DOHH2 (cell line): Measurements from ENCODE around the gene EPHB1.

Experiments
- EZH2phosphoT487 ChIP-seq: fragments of 200-600 bp; sonication (generic); IDR thresholded peaks from 2 replicates; pipeline ENCODE4 v1.6.1; 2017; ENCODE audit warnings: borderline replicate concordance, mild to moderate bottlenecking, antibody characterized with exemption, low read length, moderate library complexity, mixed read lengths
- TF ChIP-seq, protein P1 (sequence below): fragments of 200-600 bp; sonication (generic); IDR thresholded peaks from one replicate; pipeline ENCODE4 v1.5.1; 2014; ENCODE audit warnings: antibody characterized with exemption, mild to moderate bottlenecking, low read depth, low read length; ENCODE audit not compliant: poor library complexity, severe bottlenecking

DNA sequence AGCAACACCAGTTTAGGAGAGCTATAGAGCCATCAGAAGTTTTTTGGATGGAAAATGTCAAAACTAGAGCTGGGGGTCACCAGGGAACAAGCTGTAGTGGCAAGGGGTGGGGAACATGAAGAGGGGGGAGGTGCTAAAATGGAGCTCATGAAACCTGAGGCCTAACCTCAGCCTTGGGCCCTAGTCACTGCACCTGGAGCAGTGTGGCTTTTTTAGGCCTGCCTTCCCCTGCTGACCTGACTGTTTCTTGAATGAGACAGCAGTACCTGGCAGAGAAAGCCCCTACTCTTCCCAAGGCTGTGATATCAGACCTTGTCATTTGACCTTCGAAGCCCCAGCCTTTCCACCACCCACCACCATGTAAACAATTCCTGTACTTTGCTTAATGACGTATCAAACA, 383.5 kb downstream of the EPHB1 start:
- TF ChIP-seq, protein P1, sequence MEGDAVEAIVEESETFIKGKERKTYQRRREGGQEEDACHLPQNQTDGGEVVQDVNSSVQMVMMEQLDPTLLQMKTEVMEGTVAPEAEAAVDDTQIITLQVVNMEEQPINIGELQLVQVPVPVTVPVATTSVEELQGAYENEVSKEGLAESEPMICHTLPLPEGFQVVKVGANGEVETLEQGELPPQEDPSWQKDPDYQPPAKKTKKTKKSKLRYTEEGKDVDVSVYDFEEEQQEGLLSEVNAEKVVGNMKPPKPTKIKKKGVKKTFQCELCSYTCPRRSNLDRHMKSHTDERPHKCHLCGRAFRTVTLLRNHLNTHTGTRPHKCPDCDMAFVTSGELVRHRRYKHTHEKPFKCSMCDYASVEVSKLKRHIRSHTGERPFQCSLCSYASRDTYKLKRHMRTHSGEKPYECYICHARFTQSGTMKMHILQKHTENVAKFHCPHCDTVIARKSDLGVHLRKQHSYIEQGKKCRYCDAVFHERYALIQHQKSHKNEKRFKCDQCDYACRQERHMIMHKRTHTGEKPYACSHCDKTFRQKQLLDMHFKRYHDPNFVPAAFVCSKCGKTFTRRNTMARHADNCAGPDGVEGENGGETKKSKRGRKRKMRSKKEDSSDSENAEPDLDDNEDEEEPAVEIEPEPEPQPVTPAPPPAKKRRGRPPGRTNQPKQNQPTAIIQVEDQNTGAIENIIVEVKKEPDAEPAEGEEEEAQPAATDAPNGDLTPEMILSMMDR, result no peak
- no peak for TF ChIP-seq EZH2phosphoT487
